HepG2 (cell line): ENCODE results near the gene MICA. TPM values are rescaled to one million over a fixed set of nuclear protein-coding genes. Genes with fewer than 3 reads are reported as not detected.

Experiments
- AFF4 ChIP-seq: sonication (generic); formaldehyde crosslinking; IDR thresholded peaks from 2 replicates; pipeline ENCODE4 v1.4.0; 2020; ENCODE audit warnings: missing genetic modification reagents
- ARNTL ChIP-seq: sonication (generic); formaldehyde crosslinking; IDR thresholded peaks from 2 replicates; pipeline ENCODE4 v1.4.0; 2020; ENCODE audit warnings: mild to moderate bottlenecking, missing genetic modification reagents
- CBX5 ChIP-seq: sonication (generic); formaldehyde crosslinking; IDR thresholded peaks from 2 replicates; pipeline ENCODE4 v1.4.0; 2020; ENCODE audit warnings: missing genetic modification reagents, borderline replicate concordance
- FOXA3 ChIP-seq: IDR thresholded peaks from 2 replicates; pipeline ENCODE4 v1.6.1; 2016; ENCODE audit warnings: missing genetic modification reagents, missing compliant biosample characterization
- HNRNPUL1 ChIP-seq: fragments of 200-400 bp; formaldehyde crosslinking; IDR thresholded peaks from 2 replicates; pipeline ENCODE4 v1.6.1; 2017; ENCODE audit warnings: low read depth, mild to moderate bottlenecking, low read length, moderate library complexity
- MTA3 ChIP-seq: sonication (generic); formaldehyde crosslinking; IDR thresholded peaks from 2 replicates; pipeline ENCODE4 v1.4.0; 2020; ENCODE audit warnings: missing genetic modification reagents
- RFXAP ChIP-seq: sonication (generic); formaldehyde crosslinking; IDR thresholded peaks from 2 replicates; pipeline ENCODE4 v1.4.0; 2020; ENCODE audit warnings: missing genetic modification reagents, borderline replicate concordance
- SALL1 ChIP-seq: sonication (generic); formaldehyde crosslinking; IDR thresholded peaks from 2 replicates; pipeline ENCODE4 v1.8.0; 2022; ENCODE audit warnings: mild to moderate bottlenecking, missing genetic modification reagents
- STAT6 ChIP-seq: sonication (generic); formaldehyde crosslinking; IDR thresholded peaks from 2 replicates; pipeline ENCODE4 v1.4.0; 2020; ENCODE audit warnings: missing genetic modification reagents, mild to moderate bottlenecking, borderline replicate concordance
- TEAD3 ChIP-seq: optimal IDR thresholded peaks from 2 replicates; pipeline ENCODE3; 2016; ENCODE audit warnings: borderline replicate concordance
- THRA ChIP-seq: sonication (generic); formaldehyde crosslinking; IDR thresholded peaks from 2 replicates; pipeline ENCODE4 v1.4.0; 2020; ENCODE audit warnings: missing genetic modification reagents, borderline replicate concordance
- ZBTB10 ChIP-seq: sonication (generic); formaldehyde crosslinking; IDR thresholded peaks from 2 replicates; pipeline ENCODE4 v1.4.0; 2020; ENCODE audit warnings: missing genetic modification reagents, borderline replicate concordance
- ZFP36L1 ChIP-seq: sonication (generic); formaldehyde crosslinking; IDR thresholded peaks from 2 replicates; pipeline ENCODE4 v1.8.0; 2022; ENCODE audit warnings: mild to moderate bottlenecking, missing genetic modification reagents, moderate library complexity
- ZFYVE20 ChIP-seq: sonication (generic); formaldehyde crosslinking; IDR thresholded peaks from 2 replicates; pipeline ENCODE4 v1.8.0; 2023; ENCODE audit warnings: low read depth, mild to moderate bottlenecking, moderate library complexity, missing genetic modification reagents, borderline replicate concordance
- ZMYM4 ChIP-seq: sonication (generic); formaldehyde crosslinking; IDR thresholded peaks from 2 replicates; pipeline ENCODE4 v1.8.1; 2023; ENCODE audit warnings: mild to moderate bottlenecking, missing genetic modification reagents
- ZNF589 ChIP-seq: sonication (generic); formaldehyde crosslinking; conservative IDR thresholded peaks from 2 replicates; pipeline ENCODE4 v1.8.0; 2022; ENCODE audit warnings: mild to moderate bottlenecking, moderate library complexity, missing genetic modification reagents
- ZNF672 ChIP-seq: sonication (generic); formaldehyde crosslinking; IDR thresholded peaks from 2 replicates; pipeline ENCODE4 v1.8.1; 2022; ENCODE audit warnings: missing genetic modification reagents
- ZSCAN30 ChIP-seq: sonication (generic); formaldehyde crosslinking; IDR thresholded peaks from 2 replicates; pipeline ENCODE4 v1.5.0; 2020; ENCODE audit warnings: mild to moderate bottlenecking, missing genetic modification reagents
- polyA plus RNA-seq, 8 experiments: library from polyadenylated mRNA; depleted of rRNA in 3 of 8; stranded (reverse) in 7 of 8; unstranded in 1 of 8; fragments of >200 nt; fragmentation: Illumina TruSeq in 4 of 8; extraction: Trizol in 4 of 8; gene quantifications; 2 replicates each; pipeline versions ENCODE4 v1.2.1 to v1.2.3, GENCODE V29; 2011 to 2016; ENCODE audit warnings: low read depth in 4 of 8, missing spikeins in 1 of 8, mixed read lengths in 1 of 8; ENCODE audit not compliant: insufficient read depth in 1 of 8
- total RNA-seq, 5 experiments: library from RNA; depleted of rRNA; stranded (reverse); fragments of >200 nt; fragmentation: Illumina TruSeq; extraction: Trizol; gene quantifications; 2 replicates each; pipeline ENCODE4 v1.2.3, GENCODE V29; 2016; ENCODE audit warnings: low read depth in 1 of 5

The MICA gene
- total and polyA plus RNA-seq, 2 of the 13 experiments (the other 11 are each of a cell fraction or from before 2014, with no cell fraction given): 21.6 to 38.1 TPM

GRCh38 chr6:31441365-31442267 is 38.2 kb downstream of the MICA start (continued):
- TF ChIP-seq THRA (no peak), MTA3 (no peak), ZMYM4 (CRISPR knock-in tag) (peak; percentile 33; the same call in 1 of the 2 replicates), ZNF589 (CRISPR knock-in tag) (no peak), ZNF672 (CRISPR knock-in tag) (no peak), STAT6 (CRISPR knock-in tag) (no peak), ARNTL (0 out of 2 replicates have a peak, but pooled peaks have one; percentile 22), HNRNPUL1 (no peak), SALL1 (0 out of 2 replicates have a peak, but pooled peaks have one; percentile 36), AFF4 (no peak), ZFP36L1 (CRISPR knock-in tag) (no peak), CBX5 (CRISPR knock-in tag) (peak; percentile 38; the same call in 1 of the 2 replicates), ZBTB10 (CRISPR knock-in tag) (peak; percentile 80; the same call in 1 of the 2 replicates), TEAD3 (peak; percentile 37), FOXA3 (no peak), RFXAP (CRISPR knock-in tag) (0 out of 2 replicates have a peak, but pooled peaks have one; percentile 25), ZFYVE20 (CRISPR knock-in tag) (no peak), ZSCAN30 (CRISPR knock-in tag) (no peak)
